ENCODE results near the gene TMEM30A.

The TMEM30A gene

DNA sequence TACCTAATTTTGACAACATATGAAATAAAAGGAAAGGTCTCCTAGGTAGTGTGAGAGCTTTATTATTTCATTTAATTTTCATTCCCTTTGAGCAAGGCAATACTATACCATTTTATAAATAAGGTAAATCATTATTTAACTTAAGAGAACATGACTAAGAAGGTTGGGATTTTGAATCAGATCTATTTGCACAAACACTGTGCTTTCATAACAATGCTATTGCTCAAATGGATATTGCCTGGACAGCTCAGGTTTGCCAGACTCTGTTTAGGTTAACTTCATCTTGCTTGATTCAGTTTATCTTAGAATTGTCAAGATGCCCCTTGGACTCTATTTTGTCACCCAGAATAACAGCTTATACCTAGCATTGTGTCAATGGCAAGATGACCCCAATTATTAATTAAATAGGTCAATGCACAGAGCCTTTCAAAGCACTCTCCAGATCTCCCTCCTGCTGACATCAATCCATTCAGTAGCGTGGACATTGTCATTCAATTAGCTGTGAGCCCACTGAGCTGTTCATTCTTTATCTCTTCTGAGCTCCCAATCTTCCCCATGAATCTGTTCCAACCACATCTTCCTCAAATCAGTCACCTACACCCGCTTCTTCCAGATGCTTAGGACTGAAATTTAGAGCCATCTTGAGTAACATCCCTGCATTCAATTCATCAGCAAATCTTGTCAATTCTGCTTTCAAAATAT lies 42.1 kb upstream of the TMEM30A start:
- ChIA-PET CTCF (interaction anchor here (0.6 to 2.0 kb wide), 3 partner anchors 26 to 245 kb away, joined by 3 to 5 read pairs (median 4); no protein-coding TSS in a partner anchor), POLR2A (interaction anchor here (0.7 kb wide), 1 partner anchor 22 kb away, joined by 3 read pairs; no protein-coding TSS in a partner anchor)
- Histone ChIP-seq H3K9me3 (ENCODE audit: control insufficient read depth, insufficient read depth, low read depth, low read length) (no peaks in the 10 kb centered on the region), H3K27ac (ENCODE audit: extremely low read depth, low read depth, low read length) (no peak overlapping the region), H3K4me3 (ENCODE audit: low read depth, low read length) (no peak overlapping the region), H3K36me3 (ENCODE audit: control insufficient read depth in 2 of 2, insufficient read depth in 1 of 2, low read length in 2 of 2) (no peaks in the 10 kb centered on the region), H3K4me1 (ENCODE audit: control insufficient read depth, insufficient read depth, low read length) (no peaks in the 10 kb centered on the region)
- TF ChIP-seq TCF7L2 (IDR thresholded peaks at IDR 0.05; ENCODE audit: borderline replicate concordance, low read depth, low read length) (no peak), ZNF777 (tag by site-specific recombination; IDR thresholded peaks at IDR 0.05; ENCODE audit: borderline replicate concordance) (no peak)

DNA sequence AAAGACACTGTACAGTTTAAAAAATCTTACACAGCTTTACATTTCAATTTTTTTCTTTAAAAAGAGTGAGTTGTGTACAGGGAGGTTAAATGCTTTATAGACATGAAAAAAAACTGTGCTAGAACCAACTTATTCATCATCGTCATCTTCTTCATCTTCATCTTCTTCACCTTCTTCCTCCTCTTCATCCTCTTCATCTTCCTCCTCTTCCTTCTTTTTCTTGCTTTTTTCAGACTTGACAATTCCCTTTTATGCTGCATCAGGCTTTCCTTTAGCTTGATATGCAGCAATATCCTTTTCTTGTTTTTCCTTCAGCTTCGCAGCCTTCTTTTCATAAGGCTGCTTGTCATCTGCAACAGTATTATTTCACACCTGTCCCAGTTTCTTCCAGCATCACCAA lies 34.3 kb upstream of the TMEM30A start:
- H3K27ac ChIP-seq (ENCODE audit: extremely low read depth, low read depth, low read length), result no peak overlapping the region
- CTCF ChIA-PET, result interaction anchor here (1.3 kb wide), 1 partner anchor 22 kb away, joined by 6 read pairs; no protein-coding TSS in a partner anchor
- POLR2A ChIA-PET, result no interaction called here
- H3K36me3 ChIP-seq (ENCODE audit: control insufficient read depth in 2 of 2, insufficient read depth in 1 of 2, low read length in 2 of 2), result no peaks in the 10 kb centered on the region
- no peak for TF ChIP-seq HOXC10 (CRISPR knock-in tag; IDR thresholded peaks at IDR 0.05)
- TF ChIP-seq, protein P1, sequence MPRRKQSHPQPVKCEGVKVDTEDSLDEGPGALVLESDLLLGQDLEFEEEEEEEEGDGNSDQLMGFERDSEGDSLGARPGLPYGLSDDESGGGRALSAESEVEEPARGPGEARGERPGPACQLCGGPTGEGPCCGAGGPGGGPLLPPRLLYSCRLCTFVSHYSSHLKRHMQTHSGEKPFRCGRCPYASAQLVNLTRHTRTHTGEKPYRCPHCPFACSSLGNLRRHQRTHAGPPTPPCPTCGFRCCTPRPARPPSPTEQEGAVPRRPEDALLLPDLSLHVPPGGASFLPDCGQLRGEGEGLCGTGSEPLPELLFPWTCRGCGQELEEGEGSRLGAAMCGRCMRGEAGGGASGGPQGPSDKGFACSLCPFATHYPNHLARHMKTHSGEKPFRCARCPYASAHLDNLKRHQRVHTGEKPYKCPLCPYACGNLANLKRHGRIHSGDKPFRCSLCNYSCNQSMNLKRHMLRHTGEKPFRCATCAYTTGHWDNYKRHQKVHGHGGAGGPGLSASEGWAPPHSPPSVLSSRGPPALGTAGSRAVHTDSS (tag by site-specific recombination; IDR thresholded peaks at IDR 0.05), result peak; percentile 95
- no peaks in the 10 kb centered on the region for H3K4me1 ChIP-seq (ENCODE audit: control insufficient read depth, insufficient read depth, low read length)
- H3K4me3 ChIP-seq (ENCODE audit: low read depth, low read length), result no peak overlapping the region
- no peaks in the 10 kb centered on the region for H3K9me3 ChIP-seq (ENCODE audit: control insufficient read depth, insufficient read depth, low read depth, low read length)

DNA sequence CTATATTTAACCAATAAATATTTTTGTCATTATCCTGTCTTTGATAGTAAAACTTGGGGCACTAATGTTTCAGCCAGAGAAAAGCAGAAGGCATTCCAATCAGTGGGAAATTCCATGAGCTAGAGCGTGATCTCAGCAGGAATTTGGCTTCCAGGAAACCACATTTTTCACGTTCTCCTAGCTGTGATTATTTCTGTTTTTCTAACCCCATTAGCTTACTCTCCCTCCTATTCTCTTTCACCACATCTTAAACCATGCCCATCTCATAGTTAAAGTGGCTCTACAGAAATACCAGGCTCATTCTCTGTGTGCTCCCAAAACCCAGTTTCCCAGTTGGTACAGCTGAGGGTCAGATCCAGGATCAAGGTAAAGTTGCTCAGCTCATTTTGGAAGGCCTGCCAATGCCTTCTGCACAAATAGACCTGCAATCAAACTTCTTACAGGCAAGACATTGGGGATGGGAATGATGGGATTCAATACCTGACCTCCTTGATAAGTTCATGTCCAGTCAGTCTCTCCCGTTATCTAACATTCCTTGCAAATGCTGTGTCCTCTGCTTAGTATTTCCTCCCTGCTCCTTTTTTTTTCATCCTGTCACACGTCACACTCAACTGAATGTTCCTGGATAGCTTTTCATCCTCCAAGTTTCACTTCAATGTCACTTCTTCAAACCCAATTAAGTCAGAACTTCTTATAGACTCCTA lies 33.1 kb upstream of the TMEM30A start:
- no peak for TF ChIP-seq ZNF121 (tag by site-specific recombination; IDR thresholded peaks at IDR 0.05)
- TF ChIP-seq, protein P2, sequence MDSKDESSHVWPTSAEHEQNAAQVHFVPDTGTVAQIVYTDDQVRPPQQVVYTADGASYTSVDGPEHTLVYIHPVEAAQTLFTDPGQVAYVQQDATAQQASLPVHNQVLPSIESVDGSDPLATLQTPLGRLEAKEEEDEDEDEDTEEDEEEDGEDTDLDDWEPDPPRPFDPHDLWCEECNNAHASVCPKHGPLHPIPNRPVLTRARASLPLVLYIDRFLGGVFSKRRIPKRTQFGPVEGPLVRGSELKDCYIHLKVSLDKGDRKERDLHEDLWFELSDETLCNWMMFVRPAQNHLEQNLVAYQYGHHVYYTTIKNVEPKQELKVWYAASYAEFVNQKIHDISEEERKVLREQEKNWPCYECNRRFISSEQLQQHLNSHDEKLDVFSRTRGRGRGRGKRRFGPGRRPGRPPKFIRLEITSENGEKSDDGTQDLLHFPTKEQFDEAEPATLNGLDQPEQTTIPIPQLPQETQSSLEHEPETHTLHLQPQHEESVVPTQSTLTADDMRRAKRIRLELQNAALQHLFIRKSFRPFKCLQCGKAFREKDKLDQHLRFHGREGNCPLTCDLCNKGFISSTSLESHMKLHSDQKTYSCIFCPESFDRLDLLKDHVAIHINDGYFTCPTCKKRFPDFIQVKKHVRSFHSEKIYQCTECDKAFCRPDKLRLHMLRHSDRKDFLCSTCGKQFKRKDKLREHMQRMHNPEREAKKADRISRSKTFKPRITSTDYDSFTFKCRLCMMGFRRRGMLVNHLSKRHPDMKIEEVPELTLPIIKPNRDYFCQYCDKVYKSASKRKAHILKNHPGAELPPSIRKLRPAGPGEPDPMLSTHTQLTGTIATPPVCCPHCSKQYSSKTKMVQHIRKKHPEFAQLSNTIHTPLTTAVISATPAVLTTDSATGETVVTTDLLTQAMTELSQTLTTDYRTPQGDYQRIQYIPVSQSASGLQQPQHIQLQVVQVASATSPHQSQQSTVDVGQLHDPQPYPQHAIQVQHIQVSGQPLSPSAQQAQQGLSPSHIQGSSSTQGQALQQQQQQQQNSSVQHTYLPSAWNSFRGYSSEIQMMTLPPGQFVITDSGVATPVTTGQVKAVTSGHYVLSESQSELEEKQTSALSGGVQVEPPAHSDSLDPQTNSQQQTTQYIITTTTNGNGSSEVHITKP (tag by site-specific recombination; IDR thresholded peaks at IDR 0.05), result peak; percentile 67
- no peaks in the 10 kb centered on the region for H3K36me3 ChIP-seq (ENCODE audit: control insufficient read depth in 2 of 2, insufficient read depth in 1 of 2, low read length in 2 of 2)
- POLR2A ChIA-PET, result interaction anchor here (0.7 to 1.4 kb wide), 2 partner anchors 17 to 111 kb away, joined by 3 to 5 read pairs; no protein-coding TSS in a partner anchor
- no peaks in the 10 kb centered on the region for H3K9me3 ChIP-seq (ENCODE audit: control insufficient read depth, insufficient read depth, low read depth, low read length)
- H3K27ac ChIP-seq (ENCODE audit: extremely low read depth, low read depth, low read length), result no peak overlapping the region
- CTCF ChIA-PET, result interaction anchor here (0.6 to 1.3 kb wide), 8 partner anchors 10 to 209 kb away, joined by 3 to 6 read pairs (median 4); no protein-coding TSS in a partner anchor
- no peaks in the 10 kb centered on the region for H3K4me1 ChIP-seq (ENCODE audit: control insufficient read depth, insufficient read depth, low read length)
- H3K4me3 ChIP-seq (ENCODE audit: low read depth, low read length), result no peak overlapping the region

DNA sequence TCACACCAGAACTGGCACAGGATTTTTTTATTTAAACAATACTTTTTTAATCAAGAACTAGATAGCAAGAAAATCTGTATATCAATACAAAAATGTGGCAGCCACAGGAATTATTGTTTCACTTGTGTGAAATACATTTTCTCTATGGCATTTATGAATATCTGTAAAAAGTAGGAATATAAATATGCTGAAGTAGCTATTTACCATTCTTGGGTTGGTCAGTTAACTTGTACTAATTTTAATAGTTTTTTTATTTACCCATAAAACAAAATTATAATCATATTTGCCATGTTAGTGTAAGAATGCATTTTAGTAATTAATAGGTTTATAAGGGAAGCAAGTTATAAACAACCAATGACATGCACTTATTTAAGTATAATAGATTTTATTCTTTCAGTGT lies 31.4 kb upstream of the TMEM30A start:
- POLR2A ChIA-PET, result interaction anchor here (0.6 kb wide), 1 partner anchor 18 kb away, joined by 3 read pairs; no protein-coding TSS in a partner anchor
- H3K4me3 ChIP-seq (ENCODE audit: low read depth, low read length), result no peak overlapping the region
- CTCF ChIA-PET, result interaction anchor here (1.0 to 1.2 kb wide), 3 partner anchors 19 to 49 kb away, joined by 3 to 4 read pairs (median 3); no protein-coding TSS in a partner anchor
- no peaks in the 10 kb centered on the region for H3K4me1 ChIP-seq (ENCODE audit: control insufficient read depth, insufficient read depth, low read length)
- no peaks in the 10 kb centered on the region for H3K36me3 ChIP-seq (ENCODE audit: control insufficient read depth in 2 of 2, insufficient read depth in 1 of 2, low read length in 2 of 2)
- TF ChIP-seq ZNF660 (tag by site-specific recombination; IDR thresholded peaks at IDR 0.05) (no peak), ZNF335 (tag by site-specific recombination; conservative IDR thresholded peaks at IDR 0.05) (no peak), ZNF211 (tag by site-specific recombination; IDR thresholded peaks at IDR 0.05; ENCODE audit: low read depth) (no peak)
- TF ChIP-seq, protein P3, sequence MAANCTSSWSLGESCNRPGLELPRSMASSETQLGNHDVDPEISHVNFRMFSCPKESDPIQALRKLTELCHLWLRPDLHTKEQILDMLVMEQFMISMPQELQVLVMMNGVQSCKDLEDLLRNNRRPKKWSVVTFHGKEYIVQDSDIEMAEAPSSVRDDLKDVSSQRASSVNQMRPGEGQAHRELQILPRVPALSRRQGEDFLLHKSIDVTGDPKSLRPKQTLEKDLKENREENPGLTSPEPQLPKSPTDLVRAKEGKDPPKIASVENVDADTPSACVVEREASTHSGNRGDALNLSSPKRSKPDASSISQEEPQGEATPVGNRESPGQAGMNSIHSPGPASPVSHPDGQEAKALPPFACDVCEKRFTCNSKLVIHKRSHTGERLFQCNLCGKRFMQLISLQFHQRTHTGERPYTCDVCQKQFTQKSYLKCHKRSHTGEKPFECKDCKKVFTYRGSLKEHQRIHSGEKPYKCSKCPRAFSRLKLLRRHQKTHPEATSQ (tag by site-specific recombination; IDR thresholded peaks at IDR 0.05), result no peak
- TF ChIP-seq, protein P4, sequence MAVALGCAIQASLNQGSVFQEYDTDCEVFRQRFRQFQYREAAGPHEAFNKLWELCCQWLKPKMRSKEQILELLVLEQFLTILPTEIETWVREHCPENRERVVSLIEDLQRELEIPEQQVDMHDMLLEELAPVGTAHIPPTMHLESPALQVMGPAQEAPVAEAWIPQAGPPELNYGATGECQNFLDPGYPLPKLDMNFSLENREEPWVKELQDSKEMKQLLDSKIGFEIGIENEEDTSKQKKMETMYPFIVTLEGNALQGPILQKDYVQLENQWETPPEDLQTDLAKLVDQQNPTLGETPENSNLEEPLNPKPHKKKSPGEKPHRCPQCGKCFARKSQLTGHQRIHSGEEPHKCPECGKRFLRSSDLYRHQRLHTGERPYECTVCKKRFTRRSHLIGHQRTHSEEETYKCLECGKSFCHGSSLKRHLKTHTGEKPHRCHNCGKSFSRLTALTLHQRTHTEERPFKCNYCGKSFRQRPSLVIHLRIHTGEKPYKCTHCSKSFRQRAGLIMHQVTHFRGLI (tag by site-specific recombination; IDR thresholded peaks at IDR 0.05), result no peak
- H3K27ac ChIP-seq (ENCODE audit: extremely low read depth, low read depth, low read length), result no peak overlapping the region
- no peaks in the 10 kb centered on the region for H3K9me3 ChIP-seq (ENCODE audit: control insufficient read depth, insufficient read depth, low read depth, low read length)

Data from HEK293 (cell line).